Cerebellar nuclear complex (tissue), 1 donor: ENCODE data around the gene APCDD1L.

Source experiments
- DNase-seq, 2 experiments: peaks; one replicate each; lab custom pipeline; 2025; lab: John Stamatoyannopoulos, UW

The APCDD1L gene

DNA sequence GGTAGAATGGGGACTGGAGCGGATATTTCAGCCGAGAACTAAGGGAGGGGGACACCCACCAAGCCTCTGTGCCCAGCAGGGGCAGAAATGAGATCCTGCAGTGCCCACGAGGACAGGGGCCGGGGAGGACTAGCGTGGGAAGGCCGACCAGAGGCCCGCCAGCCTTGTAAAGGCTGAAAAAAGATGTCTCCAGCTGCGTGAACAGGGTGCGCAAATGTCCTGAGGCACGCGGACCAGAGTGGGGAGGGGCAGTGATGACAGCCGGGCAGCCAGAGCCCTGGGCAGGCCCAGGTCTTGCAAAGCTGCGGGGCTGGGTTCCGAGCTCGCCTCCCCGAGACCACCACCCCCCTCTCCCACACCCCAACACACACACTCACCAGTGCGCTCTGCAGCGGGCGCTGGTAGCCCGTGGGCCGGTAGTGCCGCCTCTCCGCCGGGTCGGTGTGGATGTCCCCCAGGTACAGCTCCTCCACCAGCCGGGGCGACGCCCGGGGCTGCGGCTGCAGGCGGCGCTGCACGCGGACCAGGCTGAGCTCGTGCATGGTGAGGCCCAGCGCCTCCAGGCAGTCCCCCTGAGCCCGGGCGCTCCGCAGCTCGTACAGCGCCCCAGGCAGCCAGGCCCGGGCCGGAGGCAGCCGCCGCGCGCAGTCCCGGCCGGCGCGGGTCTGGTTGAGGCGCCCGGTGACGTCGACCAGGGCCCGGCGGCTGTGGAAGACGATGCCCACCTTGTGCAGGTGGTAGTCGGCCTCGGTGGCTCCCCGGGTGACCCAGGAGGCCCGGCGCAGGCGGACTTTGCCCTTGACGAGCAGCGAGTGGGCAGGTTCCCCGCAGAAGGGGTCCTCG lies 48.2 kb downstream of the APCDD1L start:
- no peak for DNase-seq

DNA sequence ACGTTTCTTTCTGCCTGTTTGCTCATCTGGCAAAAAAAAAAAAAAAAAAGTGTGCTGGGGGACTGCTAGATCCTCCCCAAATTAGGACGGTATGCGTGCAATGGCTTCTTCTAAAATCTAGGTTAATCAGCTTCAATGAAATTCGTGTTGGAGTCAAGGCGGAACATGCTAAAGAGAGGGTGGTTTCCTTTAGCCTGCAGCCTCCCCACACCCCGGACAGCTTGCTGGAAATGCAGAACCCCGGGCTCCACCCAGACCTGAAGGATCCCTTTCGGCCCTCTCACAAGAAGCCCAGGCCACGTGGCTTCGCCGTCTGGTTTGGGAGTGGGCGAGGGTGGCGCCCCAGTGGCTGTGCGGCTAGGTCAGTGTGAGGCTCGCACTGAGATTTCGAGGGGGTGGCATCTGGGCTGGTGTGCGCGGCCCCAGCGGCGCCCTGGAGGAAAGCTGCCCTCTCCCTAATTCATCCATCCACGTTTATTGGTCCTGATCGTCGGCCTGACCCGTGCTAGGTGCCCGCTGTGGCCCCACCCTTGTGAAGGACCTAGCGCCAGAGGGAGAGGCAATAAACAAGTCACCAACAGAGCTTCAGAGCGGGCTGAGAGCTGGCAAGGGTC lies 49.0 kb downstream of the APCDD1L start:
- no peak for DNase-seq

DNA sequence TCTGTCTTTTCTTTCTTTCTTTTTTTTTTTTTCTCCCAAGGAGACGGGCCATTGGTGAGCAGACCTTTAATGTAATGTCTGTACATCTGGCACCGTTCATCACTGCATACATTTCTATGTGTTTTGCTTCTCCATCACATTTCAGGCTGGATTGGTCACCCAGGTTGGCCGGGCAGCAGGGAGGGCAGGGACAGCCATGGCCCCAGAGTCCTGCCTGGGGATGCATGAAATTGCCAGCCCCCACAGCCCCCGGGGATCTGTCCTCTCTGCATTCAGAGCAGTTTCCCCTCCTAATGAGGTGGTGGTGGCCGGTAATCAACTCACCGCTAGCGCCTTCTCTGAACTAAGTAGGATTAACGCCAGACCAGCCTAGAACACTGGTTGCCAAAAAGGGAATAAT lies 50.4 kb downstream of the APCDD1L start:
- DNase-seq = no peak

DNA sequence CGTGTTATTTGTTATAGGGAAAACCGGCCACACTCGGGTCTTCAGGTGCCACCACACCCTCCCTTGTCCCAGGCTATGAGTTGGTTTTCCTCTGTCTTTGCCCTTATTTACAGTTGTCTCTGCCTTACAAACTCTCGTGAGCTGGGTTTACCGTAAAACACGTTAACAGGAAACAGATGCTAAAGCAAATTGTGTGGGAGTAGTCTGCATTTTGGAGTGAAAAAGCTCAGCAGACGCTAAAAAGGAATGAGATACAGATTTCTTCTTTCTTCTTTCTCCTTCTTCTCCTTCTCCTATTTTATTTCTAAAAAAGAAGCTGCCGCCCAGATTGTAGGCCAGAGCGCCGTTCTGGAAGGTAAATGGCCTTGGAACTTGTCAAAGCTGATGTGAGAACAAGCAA lies 51.9 kb downstream of the APCDD1L start:
- DNase-seq = no peak

DNA sequence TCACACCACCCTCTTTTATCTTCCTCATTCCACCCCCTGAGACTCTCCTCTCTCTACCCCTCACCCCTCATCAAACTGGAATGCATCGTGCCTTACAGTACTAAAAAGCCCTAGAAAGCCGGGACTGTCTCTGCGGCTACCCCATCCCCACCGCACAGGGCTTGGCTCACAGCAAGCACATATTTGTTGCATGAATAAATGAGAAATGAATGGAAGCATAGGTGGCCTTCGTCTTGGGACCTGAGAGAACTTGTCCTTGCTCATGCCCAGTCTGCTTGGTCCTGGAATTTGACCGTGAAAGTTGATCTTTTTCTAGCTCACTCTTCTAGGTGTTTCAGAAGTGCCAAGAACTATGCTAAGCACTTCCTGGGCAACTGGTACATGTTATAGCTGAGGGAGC lies 53.3 kb downstream of the APCDD1L start:
- DNase-seq = no peak

DNA sequence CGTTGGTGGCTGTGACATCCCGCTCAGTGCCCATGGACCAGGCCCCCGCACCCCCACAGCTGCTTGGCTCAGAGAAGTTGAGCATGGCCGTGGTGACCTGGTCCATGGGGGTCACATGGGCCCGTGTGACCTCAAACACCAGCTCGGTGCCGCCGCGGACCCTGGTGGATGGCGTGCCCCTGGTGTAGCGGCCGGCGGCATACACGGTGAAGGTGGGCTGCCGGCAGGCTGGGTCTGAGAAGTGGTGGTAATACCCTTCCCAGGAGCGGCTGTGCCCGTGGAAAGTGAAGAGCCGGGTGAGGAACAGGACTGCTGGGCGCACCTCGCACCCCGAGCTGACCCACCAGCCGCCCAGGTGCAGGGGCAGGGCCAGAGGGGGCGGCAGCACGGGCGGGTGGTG lies 54.1 kb downstream of the APCDD1L start:
- DNase-seq = no peak

DNA sequence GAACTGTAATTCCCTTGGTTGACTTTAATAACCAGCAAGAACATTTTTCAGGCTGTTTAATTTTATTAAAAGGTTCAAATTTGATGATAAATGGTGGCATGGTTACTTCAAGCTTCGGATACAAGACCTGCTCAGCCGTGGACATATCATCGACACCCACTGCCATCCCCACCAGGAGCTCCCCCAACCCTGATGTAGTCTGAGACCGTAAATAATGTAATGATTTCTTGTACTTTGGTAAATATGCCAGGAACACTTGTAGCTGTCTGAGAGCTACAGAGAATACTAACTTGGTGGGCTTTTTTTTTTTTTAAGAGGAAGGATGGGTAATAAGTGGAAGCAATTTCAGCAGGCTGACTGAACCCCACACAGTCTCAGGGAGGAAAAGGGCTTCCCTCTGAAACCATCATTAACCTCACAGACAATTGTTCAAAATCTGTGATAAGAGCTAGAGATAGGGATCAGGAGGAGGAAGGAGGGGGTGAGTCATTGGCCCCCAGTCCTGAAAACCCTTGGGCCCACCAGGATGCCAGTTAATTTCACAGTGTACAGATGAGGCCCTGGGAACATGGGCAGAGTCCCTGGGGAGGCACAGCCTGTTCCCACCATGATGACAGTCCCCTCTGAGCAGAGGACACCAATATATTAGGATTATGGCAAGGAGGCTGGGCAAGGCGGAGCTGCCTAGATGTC lies 56.0 kb downstream of the APCDD1L start:
- DNase-seq = no peak

DNA sequence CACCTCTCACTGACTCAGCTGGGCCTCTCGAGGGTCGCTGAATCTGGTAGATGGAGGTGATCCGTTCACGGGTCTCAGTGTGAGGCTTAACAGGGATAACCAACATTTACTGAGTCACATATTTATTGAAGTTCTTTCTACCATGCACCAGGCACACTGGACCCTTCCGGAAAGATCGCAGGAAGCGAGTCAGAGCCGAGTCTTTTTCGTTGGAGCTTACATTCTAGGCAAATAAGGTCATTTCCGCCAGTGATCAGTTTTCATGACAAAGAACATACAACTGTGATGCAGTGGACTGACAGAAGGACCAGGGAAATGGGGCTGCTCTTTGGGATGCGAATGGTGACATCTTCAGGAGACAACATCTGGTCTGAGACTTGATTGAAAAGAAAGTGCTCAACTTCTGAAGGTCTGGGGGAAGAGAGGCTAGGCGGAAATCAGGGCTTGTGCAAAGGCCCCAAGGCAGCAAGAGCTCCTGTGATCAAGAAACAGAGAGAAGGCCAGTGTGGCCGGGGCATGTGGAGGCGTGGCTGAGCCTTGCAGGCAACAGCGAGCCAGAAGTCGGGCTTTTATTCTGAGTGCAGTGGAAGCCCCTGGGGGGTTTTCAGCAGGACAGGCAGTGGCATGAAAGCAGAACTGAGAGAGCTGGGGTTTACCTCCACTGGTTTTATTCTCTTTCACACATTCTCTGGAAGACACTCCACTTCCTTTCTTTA lies 56.7 kb downstream of the APCDD1L start:
- DNase-seq = no peak

DNA sequence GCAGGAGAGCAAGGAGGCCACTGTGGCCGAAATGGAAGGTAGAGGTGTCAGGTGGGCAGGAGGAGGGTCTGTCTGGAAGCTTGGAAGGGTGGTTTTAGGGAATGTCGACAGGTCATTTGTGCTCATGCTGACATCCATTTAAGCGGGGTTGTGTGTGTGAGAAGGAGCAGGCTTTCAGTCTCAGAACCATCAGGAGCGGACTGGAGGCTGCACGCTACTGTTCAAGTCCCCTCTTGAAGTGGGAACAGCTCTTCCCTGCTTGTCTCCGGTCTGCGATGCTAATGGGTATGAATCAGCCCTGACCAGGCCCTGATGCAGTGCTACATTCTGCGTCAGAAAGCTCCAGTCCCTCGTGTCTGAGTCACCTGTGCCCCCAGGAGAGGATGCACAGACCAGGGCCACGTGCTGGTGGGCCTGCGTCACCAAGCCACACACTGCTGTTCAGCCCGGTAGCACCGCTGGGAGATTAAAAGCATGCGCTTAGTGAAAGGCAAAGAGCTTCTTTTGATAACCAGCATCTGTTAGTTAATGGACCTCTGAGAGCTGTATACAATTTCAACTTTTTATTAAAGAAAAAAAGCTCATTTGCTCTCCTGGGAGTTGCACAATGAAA lies 58.0 kb downstream of the APCDD1L start:
- no peak for DNase-seq

DNA sequence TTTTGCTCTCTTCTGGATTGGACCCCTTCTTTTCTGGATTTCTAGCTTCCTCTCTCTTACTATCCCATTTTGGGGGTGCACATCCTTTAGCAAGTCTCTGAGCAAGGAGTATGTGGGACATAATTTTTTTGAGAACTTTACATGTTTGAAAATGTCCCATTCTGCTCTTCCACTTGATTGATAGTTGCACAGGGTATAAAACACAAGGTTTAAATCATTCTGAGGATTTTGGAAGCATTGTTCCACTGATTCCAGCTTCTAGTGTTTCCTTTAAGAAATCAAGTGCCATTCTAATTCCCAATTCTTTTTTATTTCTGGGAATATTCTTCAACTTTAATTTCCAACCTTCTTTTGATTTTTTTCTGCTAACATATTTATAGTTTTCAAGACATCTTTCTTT lies 60.7 kb downstream of the APCDD1L start:
- no peak for DNase-seq

DNA sequence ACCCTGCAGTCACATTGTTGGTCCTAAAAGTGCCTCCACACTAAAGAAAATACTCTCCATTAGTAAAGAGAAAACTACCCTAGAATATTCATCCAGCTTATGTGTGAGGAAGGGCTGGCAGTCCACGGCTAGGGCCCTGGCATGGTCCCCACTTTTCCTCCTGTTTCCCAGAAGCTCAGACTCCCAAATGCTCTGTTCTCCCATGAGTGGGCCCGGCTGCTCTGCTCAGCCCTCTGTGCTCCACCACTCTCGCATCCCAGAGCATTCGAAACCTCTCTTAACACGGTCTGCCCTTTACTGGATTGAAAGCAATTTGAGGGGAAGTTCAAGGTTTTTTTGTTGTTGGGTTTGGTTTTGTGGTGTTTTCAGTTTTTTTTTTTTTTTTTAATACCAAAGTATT lies 61.8 kb downstream of the APCDD1L start:
- no peak for DNase-seq

DNA sequence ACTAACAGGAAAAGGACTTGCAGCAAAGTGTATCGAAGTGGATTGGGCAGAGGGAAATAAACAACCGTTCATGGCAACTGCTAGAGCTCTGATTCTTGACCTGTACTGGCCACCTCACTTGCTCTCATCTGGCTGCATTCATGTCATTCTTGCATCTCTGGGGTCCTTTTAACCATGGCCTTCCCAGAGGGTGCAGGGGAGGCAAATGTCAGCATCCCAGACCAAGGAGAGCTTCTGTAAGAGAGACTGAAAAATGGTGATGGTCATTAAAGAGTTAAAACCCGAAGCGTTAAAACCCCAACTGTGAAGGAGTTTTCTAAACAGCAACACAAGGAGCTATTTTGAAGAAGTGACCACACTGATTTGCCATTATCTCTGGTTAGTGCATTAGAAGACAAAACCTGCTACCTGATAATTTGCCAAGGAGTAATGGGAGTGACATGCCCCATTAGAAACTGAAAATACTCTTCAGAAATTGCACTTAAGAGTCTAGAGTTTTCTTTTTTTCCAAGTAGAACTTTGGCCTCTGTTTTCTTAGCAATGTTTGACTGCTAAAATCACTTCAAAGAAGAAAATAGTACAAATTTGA lies 62.4 kb downstream of the APCDD1L start:
- no peak for DNase-seq

DNA sequence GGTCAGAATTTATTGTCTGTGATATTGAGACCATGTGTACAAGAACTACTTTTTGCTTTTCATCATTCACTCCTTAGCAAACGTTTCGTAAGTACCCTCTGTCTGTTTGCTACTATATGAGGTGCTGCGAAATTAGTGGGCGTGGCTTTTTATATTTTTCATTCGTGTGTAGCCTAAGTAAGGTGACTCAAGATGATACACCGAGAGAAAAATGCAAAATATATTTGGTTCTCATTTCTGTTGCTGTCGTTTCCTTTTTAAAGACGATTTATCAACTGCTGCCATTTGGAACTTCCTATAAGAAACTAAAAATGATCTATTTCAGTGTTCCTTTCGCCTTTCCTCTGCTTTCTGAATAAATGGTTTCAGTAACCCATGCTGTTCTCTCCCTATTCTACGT lies 64.9 kb downstream of the APCDD1L start:
- DNase-seq = no peak

DNA sequence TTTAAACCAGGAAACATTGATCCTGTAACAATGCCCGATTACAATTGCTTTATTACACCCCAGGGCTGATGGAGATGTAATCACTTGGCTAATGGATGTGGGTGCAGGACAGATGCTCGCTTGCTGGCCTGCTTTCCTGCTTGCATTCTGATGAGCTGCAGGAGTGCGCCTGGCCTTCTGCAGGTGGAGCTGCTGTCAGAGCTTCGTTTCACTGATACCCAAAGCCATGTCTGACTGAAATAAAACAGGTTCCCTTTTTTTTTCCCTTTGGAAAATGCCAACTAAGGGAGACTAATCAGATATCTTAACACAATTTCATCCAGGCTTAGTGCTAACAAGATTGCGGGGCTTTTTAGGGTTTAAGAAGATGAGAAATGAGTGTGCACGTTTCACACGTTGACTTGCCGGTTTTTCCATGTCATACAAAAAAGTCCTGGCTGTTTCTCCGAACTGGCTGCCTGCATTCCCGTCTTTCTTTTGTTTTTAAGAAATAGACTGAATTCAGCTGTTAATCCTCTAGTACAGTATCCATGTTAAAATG lies 65.4 kb downstream of the APCDD1L start:
- DNase-seq = no peak

DNA sequence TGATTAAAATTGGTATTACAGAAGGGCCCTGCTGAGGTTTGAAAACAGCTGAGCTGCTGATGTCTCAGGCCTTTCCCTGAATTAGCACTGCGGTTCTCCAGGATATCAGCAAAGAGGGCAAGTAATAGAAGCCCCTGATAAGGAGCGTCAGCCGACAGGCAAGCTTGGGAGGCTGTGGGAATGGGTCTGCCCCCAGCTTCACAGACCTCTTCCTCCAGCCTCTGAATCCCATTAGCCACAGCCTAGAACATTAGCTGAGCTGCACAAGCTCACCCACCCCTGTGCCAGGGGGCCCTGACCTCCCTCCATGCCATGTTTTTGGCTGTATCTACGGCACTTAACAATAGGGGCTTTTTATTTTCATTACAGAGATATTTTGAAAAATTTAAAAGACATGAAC lies 66.2 kb downstream of the APCDD1L start:
- no peak for DNase-seq

DNA sequence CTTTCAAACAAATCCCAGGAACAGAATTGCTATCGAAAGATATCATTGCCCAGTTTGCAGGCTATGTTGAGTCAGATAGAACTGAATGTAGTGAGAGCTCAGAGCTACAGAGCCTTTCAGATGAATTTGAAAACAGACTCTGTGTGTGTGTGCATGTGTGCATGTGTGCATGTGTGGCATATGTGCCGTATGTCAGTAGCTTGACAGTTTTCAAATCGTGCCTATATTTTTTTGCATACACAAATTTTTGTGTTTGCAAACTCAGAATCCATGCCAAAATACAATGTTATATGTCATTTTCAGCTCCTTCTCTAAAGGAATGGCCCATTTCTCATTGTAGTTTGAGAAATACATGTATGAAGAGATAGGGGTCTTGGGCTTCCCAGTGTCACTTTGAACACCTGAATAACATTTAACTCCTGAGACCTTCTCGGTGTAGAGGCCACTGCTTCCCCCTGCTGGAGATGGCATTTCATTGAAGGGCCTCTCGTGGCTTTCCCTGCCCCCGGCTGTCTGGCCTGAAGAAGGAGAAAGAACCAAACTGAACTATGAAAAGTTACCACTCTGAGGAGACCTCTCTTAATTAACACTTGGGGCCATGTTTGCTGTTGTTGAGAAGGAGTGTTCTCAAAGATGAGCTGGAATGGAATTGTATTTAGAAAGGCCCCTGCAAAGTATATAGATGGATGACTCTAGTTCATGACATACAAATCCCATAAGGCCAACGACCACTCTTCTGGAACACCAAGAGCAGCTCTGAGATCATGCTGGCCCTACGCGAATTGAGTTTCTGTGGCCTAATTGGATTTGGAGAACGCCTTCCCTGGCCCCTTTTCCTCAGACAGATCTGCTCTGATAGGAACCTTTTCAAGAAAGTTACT lies 67.4 kb downstream of the APCDD1L start:
- DNase-seq = no peak

DNA sequence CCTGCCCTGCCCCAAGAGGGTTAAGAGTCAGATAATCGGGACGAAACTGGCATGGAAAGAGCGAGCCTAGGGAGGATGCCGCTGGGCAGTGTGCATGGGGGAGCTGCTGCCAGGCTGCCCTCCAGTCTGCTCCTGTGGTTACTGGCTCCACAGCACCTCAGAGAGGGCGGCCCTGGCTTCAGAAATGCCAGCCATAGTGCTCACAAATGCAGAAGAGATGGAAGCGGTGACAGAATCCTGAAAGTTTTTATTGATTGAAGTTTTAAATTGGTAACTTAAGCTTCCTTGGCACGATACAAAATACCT lies 68.3 kb downstream of the APCDD1L start:
- DNase-seq = no peak

DNA sequence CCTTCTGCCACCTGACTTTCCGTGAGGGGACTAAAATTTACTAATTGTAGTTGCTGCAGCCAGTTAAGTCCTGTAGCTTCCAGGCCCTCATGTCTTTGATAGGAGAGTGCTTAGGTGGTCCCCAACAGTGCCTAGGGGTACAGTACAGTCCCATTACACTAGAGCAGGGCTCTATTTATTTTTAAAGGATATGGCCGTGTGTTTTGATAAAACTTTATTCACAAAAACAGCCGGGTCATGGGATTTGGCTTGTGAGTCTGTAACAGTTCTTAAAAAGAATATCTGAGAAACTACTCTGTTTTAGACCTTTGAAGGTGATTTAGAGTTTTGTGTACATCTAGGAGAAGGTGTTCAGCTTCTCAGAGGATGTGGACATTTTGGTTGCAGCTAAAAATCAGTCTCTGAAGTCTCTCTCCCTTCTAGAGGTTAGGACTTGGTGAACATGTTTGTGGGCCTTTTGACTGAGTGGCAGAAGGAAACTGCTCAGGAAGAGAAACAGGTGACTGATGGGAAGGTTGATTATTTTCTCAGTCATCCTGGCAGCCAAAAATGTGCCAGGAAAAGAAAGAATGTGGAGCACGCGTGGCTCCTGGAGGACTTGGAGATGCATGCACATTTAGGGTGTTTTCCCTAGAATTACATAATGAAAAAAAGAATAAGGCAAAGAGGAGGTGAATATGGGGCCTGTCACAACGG lies 68.8 kb downstream of the APCDD1L start:
- DNase-seq = no peak

DNA sequence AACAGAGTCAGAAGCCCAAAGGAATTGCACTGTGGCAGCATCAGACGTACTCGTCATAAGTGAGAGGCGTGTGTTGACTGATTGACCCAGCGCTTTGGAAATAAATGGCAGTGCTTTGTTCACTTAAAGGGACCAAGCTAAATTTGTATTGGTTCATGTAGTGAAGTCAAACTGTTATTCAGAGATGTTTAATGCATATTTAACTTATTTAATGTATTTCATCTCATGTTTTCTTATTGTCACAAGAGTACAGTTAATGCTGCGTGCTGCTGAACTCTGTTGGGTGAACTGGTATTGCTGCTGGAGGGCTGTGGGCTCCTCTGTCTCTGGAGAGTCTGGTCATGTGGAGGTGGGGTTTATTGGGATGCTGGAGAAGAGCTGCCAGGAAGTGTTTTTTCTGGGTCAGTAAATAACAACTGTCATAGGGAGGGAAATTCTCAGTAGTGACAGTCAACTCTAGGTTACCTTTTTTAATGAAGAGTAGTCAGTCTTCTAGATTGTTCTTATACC lies 70.4 kb downstream of the APCDD1L start:
- DNase-seq = no peak

DNA sequence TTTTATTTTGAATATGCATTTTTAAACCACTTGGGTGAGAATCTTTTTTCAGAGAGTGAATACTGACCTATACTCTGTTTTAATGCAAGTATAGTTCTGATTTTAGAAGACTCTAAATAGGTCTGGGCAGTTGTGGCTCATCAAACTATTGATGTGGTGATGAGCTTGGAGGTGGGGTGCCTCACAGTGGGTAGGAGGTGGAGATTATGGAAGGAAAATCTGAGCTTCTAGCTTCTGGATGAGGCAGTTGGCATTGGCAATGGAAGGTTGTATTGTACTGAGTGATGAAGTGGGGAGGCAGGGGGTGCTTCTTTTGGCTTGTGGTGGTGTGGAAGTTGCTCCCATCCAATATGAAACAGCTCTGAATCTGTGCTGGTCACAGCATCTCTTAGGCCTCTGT lies 73.5 kb downstream of the APCDD1L start:
- DNase-seq = no peak
